GM12873 (cell line): Measurements from ENCODE around the gene WDFY1.
A peak's percentile ranks its signal among the peaks of the same experiment; 100 is the strongest.

ENCODE experiments used
- CTCF ChIP-seq: IDR thresholded peaks from 2 replicates; pipeline ENCODE4 v1.5.1; 2012; ENCODE audit warnings: low read depth, mild to moderate bottlenecking, moderate library complexity, low read length, control low read depth; ENCODE audit not compliant: insufficient read depth; ENCODE audit errors: missing control alignments

The WDFY1 gene

GRCh38 chr2:223970343-223971128 is 25.4 kb upstream of the WDFY1 start:
- peak; percentile 79 for TF ChIP-seq CTCF

GRCh38 chr2:223969856-223970255 is 24.7 kb upstream of the WDFY1 start:
- TF ChIP-seq CTCF = no peak

- TF ChIP-seq CTCF = no peak
Observed at GRCh38 chr2:223969315-223969714, 24.2 kb upstream of the WDFY1 start.

GRCh38 chr2:223967981-223968380 is 22.8 kb upstream of the WDFY1 start:
- no peak for TF ChIP-seq CTCF

- TF ChIP-seq CTCF = no peak
Observed at GRCh38 chr2:223959688-223960087, 14.6 kb upstream of the WDFY1 start.

- no peak for TF ChIP-seq CTCF
Observed at GRCh38 chr2:223957092-223957851, 12.1 kb upstream of the WDFY1 start, which contains the start of gene MRPL44. Gene MRPL44, plus strand, starts transcription at chr2:223957463. Its CDS starts 10 bp downstream, at chr2:223957473.

GRCh38 chr2:223956300-223956699 is 11.2 kb upstream of the WDFY1 start:
- no peak for TF ChIP-seq CTCF
